ENCODE measurements around the gene WBP1.

Gene WBP1

DNA sequence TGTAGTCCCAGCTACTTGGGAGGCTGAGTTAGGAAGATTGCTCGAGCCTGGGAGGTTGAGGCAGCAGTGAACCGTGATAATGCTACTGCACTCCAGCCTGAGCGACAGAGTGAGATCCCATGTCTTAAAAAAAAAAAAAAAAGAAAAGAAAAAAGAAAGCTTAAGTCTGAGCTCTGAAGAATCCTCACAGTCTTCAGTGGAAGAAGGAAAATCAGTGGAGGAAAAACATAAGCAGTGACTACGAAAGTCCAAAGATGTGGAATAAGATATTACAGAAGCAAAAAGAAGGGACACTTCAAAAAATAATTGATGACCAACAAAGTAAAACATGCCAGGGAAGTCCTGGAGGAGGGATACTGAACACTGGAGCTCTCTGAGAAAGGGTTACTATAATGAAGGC is 52.0 kb downstream of the WBP1 start:
- in situ Hi-C loops (cut with HindIII; ENCODE audit: low pct_ligation_motif_present, low pct_unique_long_range_greater_than_20kb, low sequenced_read_pairs), result no loop called here
- no peak for DNase-seq
